NCI-H82 (cell line): ENCODE data around the gene NMNAT2.
"Not testable (repeated sequence)": the region's sequence is repeated elsewhere in the genome, so short reads cannot be mapped to it uniquely, and the experiment has no call there.

Experiments
- DNase-seq: peaks from one replicate; lab custom pipeline; 2025; lab: John Stamatoyannopoulos, UW

Gene NMNAT2

DNA sequence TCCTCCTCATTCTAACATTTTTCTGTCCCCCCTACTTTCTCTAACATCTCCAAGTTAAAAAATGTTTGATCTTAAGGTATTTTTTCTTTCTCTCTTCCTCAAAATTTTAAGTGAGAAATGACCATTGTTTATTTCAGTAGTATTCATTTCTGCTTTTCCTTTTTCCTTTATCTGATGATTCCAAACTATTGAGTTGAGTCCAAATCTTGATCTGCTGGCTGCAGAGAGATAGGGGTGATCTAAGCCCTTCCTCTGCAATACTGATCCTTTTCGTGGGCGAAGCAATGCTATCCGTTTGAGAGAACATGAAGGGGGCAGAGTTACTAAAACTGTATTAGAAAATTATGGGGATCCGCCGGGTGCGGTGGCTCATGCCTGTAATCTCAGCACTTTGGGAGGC lies 516 bp upstream of the NMNAT2 start:
- no peak for DNase-seq

GRCh38 chr1:183416850-183417771 lies 1.1 kb downstream of the NMNAT2 start:
- DNase-seq: peak; percentile 89

DNA sequence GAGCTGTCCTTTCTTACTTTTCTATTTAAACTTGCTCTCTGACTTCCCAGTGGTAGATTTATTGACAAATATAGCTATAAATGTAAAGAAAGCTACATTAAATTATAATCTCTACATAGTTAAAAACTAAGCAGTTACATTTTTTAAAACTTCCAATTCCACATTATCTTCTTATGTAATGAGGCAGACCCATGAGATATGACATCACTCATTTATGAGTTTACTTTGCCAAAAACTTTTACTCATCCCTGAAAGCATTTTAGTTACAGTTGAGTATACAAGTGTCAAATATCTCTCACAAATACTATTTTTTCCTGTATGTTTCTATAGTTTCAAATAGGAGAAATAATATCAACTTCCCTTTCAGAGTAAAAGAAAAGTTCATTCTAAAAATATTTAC lies 3.8 kb downstream of the NMNAT2 start:
- DNase-seq: no peak

DNA sequence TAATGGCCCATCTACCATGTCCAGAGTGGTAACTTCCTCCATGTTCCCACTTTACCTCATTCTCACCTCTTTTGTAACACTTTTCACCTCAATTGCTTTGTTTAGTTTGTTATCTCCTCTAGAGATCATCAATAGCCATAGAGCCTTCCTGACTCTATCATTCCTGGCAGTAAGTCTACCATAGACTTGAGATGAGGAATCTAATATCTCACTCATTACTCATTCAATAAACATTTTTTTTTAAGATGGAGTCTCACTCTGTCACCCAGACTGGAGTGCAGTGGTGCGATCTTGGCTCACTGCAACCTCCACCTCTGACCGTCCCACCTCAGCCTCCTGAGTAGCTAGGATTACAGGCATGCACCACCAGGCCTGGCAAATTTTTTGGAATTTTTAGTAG lies 7.1 kb downstream of the NMNAT2 start:
- no peak for DNase-seq

- no peak for DNase-seq
These were observed 10.2 kb downstream of the NMNAT2 start for GRCh38 chr1:183407961-183408360.

DNA sequence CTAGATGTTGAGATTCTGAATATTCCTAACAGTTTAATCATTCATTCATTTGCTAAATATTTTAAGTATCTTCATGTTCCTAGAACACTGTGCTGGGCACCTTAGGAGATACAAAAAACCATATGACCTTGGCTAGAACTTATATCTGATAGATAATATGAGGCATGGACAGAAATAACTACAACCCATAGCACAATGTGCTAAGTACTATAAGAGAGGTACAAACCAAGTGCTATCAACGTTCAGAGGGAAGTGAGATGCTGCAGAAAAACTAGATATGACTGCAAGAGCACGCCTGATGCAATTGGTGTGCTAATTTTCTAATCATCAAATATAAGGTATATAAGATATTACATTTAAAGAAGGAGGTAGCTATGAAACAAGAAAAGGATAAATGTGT lies 10.7 kb downstream of the NMNAT2 start:
- DNase-seq: no peak

DNA sequence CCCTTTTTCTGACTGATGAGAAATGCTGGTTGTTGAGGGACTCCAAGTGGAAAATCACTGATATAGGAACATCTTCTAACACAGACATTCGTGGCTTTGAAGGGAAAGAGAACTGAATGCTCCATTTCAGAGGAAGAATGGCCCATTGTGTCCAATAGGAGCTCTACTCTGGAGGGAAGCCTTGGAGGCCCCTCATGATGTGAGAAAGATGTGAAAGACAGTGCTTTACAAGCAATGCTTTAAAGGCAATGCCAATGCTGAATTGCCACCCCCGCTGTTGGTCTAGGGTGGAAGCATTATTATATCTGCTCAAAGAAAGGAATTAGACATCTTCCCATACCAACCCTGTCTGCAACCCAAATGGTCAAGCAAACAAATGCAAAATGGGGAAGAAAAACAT lies 13.7 kb downstream of the NMNAT2 start:
- no peak for DNase-seq

GRCh38 chr1:183403498-183403897 lies 14.7 kb downstream of the NMNAT2 start:
- no peak for DNase-seq

- DNase-seq: not testable (repeated sequence)
These were observed 16.6 kb downstream of the NMNAT2 start for GRCh38 chr1:183401565-183401964.

DNA sequence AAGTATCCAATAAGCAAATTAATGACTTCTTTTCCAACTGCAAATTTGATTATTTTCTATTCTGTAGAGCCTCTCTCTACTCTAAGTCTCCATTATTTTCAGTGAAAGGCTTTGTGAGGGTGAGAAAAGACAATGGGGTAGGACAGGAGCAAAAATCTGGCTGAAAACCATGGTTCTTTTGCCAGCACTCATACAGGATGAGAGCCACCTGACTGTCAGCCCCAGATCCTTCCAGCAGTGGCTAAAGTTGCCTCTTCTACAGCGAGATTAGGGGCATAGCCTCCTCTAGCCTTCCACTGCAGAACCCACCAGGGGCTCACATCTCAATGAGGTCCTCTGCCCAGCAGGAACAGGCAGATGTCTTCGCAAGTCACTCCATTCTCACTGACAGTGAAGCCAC lies 23.7 kb downstream of the NMNAT2 start:
- DNase-seq: no peak

GRCh38 chr1:183391863-183392262 lies 26.3 kb downstream of the NMNAT2 start:
- no peak for DNase-seq

GRCh38 chr1:183390561-183390960 lies 27.6 kb downstream of the NMNAT2 start:
- DNase-seq: no peak

DNA sequence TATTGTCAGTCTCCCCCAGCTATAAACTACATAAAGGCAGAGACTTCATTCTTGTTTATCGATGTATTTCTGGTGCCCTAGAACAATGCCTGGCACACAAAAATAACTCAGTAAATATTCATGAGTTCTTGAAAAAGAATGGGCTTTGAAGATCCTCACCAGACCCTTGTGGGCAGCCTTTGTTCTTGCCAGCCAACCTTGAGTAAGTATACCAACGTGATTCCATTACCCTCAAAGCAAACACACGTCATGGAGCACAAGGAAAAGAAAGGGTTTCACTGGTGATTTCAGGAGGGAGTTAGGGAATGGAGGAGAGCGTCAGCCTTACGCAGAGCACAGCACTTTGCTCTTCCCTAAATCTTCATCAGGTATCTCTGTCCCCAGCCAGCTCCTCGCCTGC lies 29.4 kb downstream of the NMNAT2 start:
- no peak for DNase-seq

- DNase-seq: peak; percentile 18
These were observed 32.6 kb downstream of the NMNAT2 start for GRCh38 chr1:183385340-183386144.

DNA sequence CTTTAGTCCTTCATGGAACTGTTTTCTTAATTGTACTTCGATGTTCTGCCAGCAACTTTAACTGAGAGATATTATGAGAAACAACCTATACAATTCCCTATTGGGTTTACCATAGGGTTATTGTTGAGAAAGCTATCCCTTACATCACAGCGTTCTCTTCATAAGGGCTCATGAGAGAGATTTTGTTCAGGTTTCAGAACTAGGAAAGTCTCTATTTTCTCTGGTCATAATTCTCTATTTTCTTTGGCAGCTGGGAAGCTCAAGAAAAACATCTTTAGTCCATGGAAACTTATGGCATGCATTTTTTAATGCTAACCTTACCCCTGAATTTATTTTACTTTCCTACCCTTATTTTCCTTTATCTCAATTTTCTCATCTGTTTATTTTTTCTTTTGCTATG lies 38.2 kb downstream of the NMNAT2 start:
- no peak for DNase-seq

DNA sequence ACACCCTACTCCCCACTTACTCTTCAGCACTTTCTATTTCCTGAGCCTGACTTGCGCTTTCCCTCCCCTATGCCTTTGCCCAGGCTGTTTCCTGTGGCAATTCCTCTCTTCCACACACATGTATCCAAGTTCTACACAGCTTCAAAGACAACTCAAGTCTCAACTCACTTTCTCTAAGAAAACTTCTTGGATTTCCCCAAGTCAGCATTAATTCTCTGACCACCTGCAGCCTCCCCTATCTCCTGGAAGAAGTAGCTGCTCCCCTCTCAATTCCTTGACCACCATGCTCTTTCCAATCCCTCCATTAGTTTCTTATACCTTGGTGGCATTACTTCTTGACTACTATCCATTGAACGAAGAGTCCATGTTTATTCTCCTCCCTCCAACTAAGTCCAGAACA lies 42.8 kb downstream of the NMNAT2 start:
- DNase-seq: no peak

DNA sequence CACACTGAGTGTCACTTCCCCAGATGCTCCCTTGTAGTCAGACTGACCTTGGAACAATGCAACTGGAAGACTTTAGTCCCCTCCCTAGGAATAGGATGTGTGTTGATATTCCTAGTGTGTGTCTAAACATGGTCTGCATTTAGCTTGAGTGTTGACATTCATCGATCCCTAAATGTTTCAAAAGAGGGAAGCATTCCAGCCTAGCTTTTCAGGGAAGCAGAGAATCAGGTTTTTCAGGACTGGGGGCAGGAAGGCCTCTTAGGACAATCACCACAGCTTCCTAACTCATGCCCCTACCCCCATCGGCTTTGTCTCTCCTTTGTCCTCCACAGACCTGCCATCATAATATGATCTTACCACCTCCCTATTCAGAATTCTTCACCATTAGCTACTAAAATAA lies 43.4 kb downstream of the NMNAT2 start:
- no peak for DNase-seq

- DNase-seq: no peak
These were observed 45.5 kb downstream of the NMNAT2 start for GRCh38 chr1:183372586-183373230.

DNA sequence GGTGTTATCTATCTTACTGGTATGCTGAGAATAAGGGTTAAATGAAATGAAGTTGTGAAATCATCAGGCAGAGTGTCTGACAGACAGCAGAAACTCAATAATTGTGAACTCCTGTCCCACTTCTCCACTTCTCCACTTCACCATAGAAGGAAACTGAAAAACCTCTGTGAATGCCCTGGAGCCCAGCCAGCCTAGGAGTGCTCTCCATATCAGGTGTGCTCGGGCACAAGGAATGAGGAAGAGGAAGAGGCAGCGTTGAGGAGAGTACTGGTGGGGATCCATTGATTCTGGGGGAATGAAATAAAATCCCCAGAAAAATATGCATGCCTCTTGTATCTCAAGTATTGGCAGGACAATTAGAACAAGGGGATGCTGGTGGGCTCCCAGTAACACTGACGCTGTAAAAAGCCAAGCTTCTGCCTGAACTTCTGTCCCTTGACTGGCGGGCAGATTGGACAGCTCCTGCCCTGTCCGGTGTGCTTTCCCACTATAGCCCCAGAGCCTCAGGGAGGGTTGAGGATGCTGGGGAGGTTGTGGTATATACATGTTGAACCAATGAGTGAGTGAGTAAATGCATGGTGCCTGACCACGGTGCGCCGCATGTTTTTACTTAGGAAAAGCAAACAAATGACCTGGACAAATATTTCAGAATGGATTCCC lies 47.7 kb downstream of the NMNAT2 start:
- no peak for DNase-seq

GRCh38 chr1:183368213-183369108 lies 49.7 kb downstream of the NMNAT2 start:
- DNase-seq: no peak

GRCh38 chr1:183366116-183366515 lies 52.1 kb downstream of the NMNAT2 start:
- no peak for DNase-seq
